ENCODE data around the gene HIP1R. TPM values are rescaled to one million over a fixed set of nuclear protein-coding genes. Genes with fewer than 3 reads are reported as not detected.

Gene HIP1R
- total and polyA plus RNA-seq, 2 of the 13 experiments (the other 11 are each of a cell fraction or from before 2014, with no cell fraction given): 18.4 to 25.5 TPM

DNA sequence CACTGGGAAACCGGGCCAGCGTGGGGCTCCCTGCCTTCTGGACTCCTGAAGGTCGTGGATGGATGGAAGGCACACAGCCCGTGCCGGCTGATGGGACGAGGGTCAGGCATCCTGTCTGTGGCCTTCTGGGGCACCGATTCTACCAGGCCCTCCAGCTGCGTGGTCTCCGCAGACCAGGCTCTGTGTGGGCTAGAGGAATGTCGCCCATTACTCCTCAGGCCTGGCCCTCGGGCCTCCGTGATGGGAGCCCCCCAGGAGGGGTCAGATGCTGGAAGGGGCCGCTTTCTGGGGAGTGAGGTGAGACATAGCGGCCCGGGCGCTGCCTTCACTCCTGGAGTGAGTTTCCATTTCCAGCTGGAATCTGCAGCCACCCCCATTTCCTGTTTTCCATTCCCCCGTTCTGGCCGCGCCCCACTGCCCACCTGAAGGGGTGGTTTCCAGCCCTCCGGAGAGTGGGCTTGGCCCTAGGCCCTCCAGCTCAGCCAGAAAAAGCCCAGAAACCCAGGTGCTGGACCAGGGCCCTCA lies 26.9 kb downstream of the HIP1R start:
- ATAC-seq (no peak), FAIRE-seq (no peak), DNase-seq (ENCODE audit: low spot score) (no peak)
- Histone ChIP-seq H3K9ac (ENCODE audit: insufficient read depth, low read depth, low read length) (no peak overlapping the region; the same call in 1 of the 2 replicates), H3K27me3 (ENCODE audit: control insufficient read depth in 1 of 2, insufficient read depth in 2 of 2, low read length in 2 of 2) (no peaks in the 10 kb centered on the region), H3K9me3 (ENCODE audit: low read length) (no peaks in the 10 kb centered on the region), H3K4me1 (ENCODE audit: insufficient read depth, low read length) (peaks cover 76% of the 10 kb centered on the region), H4K20me1 (ENCODE audit: insufficient read depth, low read length) (no peaks in the 10 kb centered on the region), H3K36me3 (replicated peaks in 1 of 2; ENCODE audit: control insufficient read depth in 1 of 2, insufficient read depth in 2 of 2, low read length in 2 of 2) (peaks cover 1% of the 10 kb centered on the region in 2 experiments; a peak in 2 of 5 replicates), H3K27ac (ENCODE audit: extremely low read length, insufficient read depth, low read length) (peak overlapping the region; percentile 61), H3K4me2 (ENCODE audit: low read depth, low read length) (no peak overlapping the region), H3K4me3 (replicated peaks in 1 of 3; ENCODE audit: insufficient read depth in 1 of 3, low read depth in 2 of 3, low read length in 3 of 3) (no peak overlapping the region), H3K79me2 (ENCODE audit: insufficient read depth, low read length) (no peaks in the 10 kb centered on the region), H2AFZ (ENCODE audit: low read length) (no peak overlapping the region)
- POLR2A ChIA-PET: interaction anchor here (0.8 to 1.5 kb wide), 3 partner anchors 20 to 104 kb away, joined by 3 to 5 read pairs (median 3); partner anchors contain the start of gene ABCB9
- intact Hi-C loops (cut with micrococcal nuclease; ENCODE audit: unreplicated experiment): no loop called here
- CTCF ChIA-PET (ENCODE audit: low intra/inter-chr PET ratio, low total read pairs): no interaction called here
- in situ Hi-C loops (cut with HindIII; ENCODE audit: extremely low pct_ligation_motif_present, low pct_unique_long_range_greater_than_20kb): loop anchor here (25.0 kb wide), 1 partner anchor 375 kb away; the partner anchor contains the start of genes MPHOSPH9 and MTRFR
- WGBS (ENCODE audit: low lambda C conversion rate): 87% methylated on average over 15 of the region's 20 CpGs
- TF ChIP-seq, protein P1, sequence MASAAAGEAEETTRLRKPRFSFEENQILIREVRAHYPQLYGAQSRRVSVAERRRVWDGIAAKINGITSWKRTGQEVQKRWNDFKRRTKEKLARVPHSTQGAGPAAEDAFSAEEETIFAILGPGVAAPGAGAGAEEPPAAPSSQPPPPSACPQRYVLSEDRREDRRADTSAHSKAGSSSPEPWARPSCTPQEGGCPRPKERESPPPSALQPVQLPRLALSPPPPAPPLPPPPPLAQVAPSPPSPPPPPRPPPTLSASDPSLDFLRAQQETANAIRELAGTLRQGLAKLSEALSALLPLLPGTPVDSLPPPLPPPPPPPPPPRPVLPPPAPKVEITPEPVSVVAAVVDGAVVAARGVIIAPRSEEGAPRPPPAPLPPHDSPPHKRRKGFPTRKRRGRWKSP (CRISPR knock-in tag; IDR thresholded peaks at IDR 0.05): no peak
- TF ChIP-seq PHF21A (CRISPR knock-in tag; IDR thresholded peaks at IDR 0.05): peak; percentile 11; the same call in 1 of the 2 replicates
- TF ChIP-seq HDAC2 (CRISPR knock-in tag; IDR thresholded peaks at IDR 0.05): no peak
- TF ChIP-seq KDM2A (CRISPR knock-in tag; IDR thresholded peaks at IDR 0.05; ENCODE audit: borderline replicate concordance, low read depth): 0 out of 2 replicates have a peak, but pooled peaks have one; percentile 10
- TF ChIP-seq SYNCRIP (IDR thresholded peaks at IDR 0.05; ENCODE audit: insufficient read depth, low read depth, low read length): no peak
- TF ChIP-seq, protein P2, sequence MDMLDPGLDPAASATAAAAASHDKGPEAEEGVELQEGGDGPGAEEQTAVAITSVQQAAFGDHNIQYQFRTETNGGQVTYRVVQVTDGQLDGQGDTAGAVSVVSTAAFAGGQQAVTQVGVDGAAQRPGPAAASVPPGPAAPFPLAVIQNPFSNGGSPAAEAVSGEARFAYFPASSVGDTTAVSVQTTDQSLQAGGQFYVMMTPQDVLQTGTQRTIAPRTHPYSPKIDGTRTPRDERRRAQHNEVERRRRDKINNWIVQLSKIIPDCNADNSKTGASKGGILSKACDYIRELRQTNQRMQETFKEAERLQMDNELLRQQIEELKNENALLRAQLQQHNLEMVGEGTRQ (IDR thresholded peaks at IDR 0.05; ENCODE audit: low read depth, low read length): no peak
- TF ChIP-seq, protein P2 (CRISPR knock-in tag; IDR thresholded peaks at IDR 0.05; ENCODE audit: borderline replicate concordance): 0 out of 2 replicates have a peak, but pooled peaks have one; percentile 10
- TF ChIP-seq, protein P3, sequence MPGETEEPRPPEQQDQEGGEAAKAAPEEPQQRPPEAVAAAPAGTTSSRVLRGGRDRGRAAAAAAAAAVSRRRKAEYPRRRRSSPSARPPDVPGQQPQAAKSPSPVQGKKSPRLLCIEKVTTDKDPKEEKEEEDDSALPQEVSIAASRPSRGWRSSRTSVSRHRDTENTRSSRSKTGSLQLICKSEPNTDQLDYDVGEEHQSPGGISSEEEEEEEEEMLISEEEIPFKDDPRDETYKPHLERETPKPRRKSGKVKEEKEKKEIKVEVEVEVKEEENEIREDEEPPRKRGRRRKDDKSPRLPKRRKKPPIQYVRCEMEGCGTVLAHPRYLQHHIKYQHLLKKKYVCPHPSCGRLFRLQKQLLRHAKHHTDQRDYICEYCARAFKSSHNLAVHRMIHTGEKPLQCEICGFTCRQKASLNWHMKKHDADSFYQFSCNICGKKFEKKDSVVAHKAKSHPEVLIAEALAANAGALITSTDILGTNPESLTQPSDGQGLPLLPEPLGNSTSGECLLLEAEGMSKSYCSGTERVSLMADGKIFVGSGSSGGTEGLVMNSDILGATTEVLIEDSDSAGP (CRISPR knock-in tag; IDR thresholded peaks at IDR 0.05; ENCODE audit: borderline replicate concordance): 0 out of 2 replicates have a peak, but pooled peaks have one; percentile 3
- TSS peak; percentile 45 for BruUV-seq (replicated peaks)

Measured in HepG2 (cell line).